Stimulated activated CD4-positive, alpha-beta T cell treated with anti-CD3 and anti-CD28 coated beads, Interleukin-1b, Interleukin-23, amount 100 ng/mL, for 1 hour (primary cell): ENCODE data around the gene ERF.

ENCODE experiments used
- DNase-seq, 2 donors: peaks; one replicate each; pipeline ENCODE4 v3.0.0-alpha.2; 2020; ENCODE audit warnings: low read depth in 2 of 2

ERF gene

DNA sequence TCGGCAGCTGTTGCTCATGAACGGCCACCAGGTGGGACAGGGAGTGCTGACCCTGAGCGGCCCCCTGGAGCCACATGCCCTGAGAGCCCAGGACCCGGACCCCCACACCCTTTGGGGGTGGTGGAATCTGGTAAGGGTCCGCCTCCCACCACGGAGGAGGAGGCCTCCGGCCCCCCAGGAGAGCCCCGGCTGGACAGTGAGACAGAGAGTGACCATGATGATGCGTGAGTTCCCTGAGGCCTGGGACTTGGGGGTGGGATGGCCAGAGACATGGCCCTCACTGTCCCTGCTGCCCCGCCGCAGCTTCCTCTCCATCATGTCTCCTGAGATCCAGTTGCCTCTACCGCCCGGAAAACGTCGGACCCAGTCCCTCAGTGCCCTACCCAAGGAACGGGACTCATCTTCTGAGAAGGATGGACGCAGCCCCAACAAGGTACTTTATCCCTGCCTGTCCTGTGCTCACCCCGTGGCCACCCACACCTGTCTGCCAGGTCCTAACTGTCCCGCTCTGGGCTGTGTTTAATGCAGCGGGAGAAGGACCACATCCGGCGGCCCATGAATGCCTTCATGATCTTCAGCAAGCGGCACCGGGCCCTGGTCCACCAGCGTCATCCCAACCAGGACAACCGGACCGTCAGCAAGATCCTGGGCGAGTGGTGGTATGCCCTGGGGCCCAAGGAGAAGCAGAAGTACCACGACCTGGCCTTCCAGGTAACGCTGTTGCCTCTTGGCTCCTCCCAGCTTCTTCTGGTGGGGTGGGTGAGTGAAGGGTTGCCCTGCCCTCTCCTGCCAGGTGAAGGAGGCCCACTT is 32.3 kb upstream of the ERF start:
- DNase-seq, result no peak

DNA sequence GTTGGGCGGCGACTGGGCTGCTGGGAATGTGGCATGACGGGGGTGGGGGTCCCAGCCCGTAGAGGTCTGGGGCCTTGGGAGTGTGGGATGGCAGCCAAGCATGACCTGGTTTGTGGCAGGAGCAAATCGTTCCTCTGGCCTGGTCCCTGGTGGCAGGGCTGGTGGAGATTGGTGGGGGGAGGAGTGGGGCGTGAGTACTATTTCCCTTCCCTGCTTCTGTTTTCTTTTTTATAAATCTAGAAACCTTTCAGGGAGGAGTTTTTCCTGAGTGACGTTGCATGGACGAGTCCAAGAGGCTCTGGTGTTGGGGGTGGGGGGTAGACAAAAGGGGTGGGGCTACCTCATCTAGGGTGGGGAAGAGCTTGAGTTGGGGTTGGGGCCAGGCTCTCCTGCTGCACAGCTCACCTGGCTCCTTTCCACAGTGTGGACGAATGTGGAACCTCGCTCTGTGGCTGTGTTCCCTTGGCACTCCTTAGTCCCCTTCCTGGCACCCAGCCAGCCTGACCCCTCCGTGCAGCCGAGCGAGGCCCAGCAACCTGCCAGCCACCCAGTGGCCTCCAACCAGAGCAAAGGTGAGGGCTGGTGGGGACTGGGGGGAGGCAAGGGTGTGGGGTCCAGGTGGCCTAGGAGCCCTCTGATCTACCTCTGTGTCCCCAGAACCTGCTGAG is 31.6 kb upstream of the ERF start:
- no peak for DNase-seq

DNA sequence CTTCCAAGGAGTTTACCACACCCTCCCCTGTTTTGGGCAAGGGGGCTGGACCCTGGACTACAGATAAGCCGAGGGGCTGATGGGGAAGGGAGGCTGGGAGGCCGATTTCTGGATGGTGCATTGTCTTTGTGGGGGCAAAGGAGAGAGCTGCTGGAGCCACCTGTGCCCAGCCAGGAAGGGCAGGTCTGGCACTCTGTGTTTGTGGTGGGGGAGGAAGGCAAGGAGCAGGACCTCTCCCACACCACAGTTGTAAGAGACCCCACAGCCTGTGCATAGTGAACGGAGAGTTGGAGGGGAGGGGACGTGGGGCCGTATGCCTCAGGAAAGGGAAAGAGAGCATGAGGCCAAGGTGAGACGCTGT is 31.0 kb upstream of the ERF start:
- no peak for DNase-seq

DNA sequence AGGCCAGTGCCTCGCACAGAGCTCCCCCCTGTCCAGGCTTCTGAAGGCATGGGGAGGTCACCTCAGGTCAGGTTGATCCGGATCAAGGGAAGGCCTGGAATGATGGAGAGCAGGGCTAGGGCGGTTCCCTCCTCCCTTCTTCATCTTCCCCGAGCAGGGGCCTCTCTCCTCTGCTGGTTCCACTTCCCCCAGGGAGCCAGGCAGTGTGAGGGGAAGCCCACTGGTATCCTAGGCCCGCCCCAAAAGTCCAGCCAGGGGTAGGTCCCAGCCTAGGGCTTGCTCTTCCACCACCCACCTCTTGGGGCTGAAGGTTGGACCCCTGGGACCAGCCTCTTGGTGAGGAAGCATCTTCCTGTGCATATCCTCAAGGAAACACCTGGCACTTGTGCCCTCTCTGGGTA is 30.6 kb upstream of the ERF start:
- DNase-seq, result no peak

DNA sequence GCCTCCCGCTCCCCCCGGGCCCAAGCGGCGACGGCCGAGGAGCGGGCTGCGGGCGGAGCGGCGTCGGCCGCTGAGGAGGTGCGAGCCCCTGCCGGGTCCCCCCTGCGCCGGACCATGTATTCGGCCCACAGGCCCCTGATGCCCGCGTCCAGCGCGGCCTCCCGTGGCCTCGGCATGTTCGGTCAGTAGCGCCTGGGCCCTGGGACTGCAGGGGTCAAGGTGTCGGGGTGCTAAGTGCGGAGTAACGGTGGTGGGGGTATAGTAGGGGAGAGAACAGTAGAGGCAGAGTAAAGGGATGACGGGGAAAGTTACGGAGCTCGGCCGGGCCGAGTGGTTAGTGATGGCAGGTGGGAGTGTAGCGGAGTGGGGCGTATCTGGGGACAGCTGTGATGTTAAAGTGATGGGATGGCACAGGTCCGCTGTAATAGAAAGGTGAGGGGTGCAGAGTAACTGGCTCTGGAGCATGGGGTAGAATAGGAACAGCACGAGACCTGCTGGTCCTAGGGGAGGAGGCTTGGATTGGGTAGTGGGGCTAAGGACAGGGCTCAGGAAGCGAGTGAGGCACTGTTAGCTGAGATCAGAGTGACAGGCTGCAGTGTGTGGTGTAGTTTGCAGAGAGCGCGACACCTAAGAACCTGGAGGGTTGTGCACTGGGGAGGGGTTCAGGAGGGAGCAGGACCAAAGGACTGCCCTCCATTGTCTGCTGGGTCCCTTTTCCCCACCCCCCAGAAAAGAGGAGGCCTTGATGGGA is 29.8 kb upstream of the ERF start:
- no peak for DNase-seq

DNA sequence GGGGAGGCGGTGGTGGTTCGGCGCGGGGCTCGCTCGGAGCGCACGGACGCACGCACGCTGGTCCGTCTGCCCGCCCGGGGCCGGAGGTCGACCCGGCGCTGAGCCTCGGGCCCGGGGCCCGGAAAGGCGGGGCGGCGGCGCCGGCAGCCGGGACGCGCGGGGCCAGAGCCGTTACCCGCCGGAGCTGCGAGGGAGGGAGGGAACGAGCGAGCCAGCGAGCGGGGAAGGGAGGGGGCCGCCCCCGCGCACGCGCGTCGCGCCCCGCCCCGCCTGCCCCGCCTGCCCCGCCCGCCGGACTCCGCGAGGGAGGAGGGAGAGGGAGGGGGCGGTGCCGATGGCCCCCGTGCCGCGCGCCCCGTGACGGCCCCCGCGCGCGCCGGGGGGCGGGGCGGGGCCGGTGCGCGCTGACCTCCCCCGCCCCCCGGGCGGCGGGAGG is 29.2 kb upstream of the ERF start:
- DNase-seq, result peak; percentile 65 to 74

- peak; percentile 92 to 96 for DNase-seq
These were observed 28.5 kb upstream of the ERF start for GRCh38 chr19:42283188-42284065.

DNA sequence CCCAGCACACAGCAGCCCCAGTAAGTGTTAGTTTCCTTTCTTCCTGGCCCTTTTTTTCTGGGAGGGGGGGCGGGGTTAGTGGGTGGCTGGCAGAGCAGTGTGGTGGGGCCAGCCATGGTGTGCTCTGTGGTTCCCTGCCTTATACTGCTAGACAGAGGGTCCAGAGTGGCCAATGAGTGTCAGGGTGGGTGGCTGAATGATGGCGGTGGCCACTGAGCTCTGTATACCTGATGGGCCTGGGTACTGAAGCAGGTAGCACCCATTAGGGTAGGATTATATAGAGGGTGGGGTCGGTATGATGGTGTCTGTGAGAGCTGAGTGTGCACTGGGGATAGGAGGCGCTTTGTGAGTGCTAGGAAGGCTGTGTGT is 27.9 kb upstream of the ERF start:
- DNase-seq, result no peak

- DNase-seq, result no peak
These were observed 27.2 kb upstream of the ERF start for GRCh38 chr19:42281827-42282762.

GRCh38 chr19:42281146-42281826 is 26.4 kb upstream of the ERF start:
- no peak for DNase-seq

DNA sequence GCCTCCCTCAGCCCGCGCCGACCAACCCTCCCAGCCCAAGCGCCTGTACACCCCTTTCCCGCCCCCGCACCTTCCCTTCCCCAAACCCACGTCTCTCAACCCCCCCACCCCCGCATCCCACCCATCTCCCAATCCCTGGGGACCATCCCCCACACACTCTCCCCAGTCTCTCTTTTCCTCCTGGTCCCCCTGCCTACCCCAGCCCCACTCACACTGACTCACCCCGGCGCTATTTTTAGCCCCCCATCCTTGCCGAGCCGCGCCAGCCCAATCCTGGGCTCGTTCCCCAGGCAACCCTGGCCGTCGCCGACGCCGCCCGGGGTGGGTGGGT is 25.9 kb upstream of the ERF start:
- no peak for DNase-seq

GRCh38 chr19:42279902-42280814 is 25.2 kb upstream of the ERF start:
- DNase-seq, result peak; percentile 63 to 65

- no peak for DNase-seq
These were observed 24.4 kb upstream of the ERF start for GRCh38 chr19:42279155-42279901.

DNA sequence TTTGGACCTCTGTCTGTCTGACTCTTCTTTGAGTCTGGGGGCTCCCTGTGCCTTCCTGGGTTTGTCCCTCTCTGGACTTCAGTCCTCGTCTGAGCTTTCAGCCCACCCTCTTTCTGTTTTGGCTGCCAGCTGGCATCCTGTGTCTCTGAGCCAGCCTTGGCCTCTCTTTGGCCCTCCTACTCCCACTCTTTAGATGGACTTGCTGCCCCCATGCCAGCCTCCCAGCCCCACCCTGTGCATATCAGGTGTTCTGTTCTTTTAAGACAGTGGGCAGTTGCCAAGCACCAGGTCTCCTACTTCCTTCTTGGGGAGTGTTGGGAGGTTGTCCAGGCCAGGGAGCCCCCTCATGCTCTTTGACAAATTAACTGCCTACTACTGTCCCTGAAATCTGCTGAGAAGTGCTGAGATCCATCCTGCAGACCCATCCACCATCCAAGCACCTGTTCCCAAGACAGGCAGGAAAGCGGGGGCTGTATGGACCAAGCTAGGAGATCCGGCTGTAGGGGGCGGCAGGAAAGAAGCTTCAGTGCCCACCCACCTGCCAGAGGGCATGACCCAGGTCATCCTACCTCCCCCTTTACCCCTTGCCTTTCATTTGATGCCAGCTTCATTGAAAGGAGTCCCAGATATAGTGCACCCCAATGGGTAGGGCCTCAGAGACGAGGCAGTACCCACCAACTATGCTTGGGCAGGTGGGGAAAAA is 23.7 kb upstream of the ERF start:
- DNase-seq, result no peak

- no peak for DNase-seq
These were observed 23.0 kb upstream of the ERF start for GRCh38 chr19:42277821-42278451.

GRCh38 chr19:42276821-42277220 is 21.9 kb upstream of the ERF start:
- DNase-seq, result no peak

DNA sequence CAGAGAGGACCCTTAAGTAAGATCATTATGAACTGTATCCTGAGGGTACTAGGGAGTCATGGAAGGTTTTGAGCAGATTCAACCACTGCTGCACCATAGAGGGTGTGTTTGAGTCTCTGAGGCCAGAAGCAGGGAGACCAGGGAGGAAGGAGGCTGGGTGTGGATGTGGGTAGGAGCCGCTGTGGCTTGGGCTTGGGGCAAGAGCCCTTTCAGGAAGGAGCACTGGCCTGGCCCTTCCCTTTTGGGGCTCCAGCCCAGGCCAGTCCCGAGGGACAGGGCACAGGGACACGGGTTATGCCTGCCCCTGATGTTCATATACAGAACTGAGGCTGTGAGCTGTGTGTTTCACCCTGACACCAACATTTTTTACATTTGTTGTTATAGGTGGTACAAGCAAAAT is 21.4 kb upstream of the ERF start:
- no peak for DNase-seq
